HG02759 (cell line): ENCODE data around the gene NAT14.
A peak's percentile ranks its signal among the peaks of the same experiment; 100 is the strongest.
"Not testable (repeated sequence)": the region's sequence is repeated elsewhere in the genome, so short reads cannot be mapped to it uniquely, and the experiment has no call there.

Experiments used
- ATAC-seq: cut with Tn5 transposase; IDR thresholded peaks from one replicate; pipeline ENCODE4 v1.9.1; 2021; ENCODE audit warnings: mild to moderate bottlenecking, moderate library complexity; ENCODE audit not compliant: unreplicated experiment

The NAT14 gene

GRCh38 chr19:55484593-55485438, at the start of gene NAT14:
NAT14 (plus strand) TSS chr19:55485188; CDS start chr19:55485709, 521 bp downstream.
- peak; percentile 77 for ATAC-seq

- ATAC-seq: no peak
Observed at GRCh38 chr19:55436847-55437246, 48.1 kb upstream of the NAT14 start.

- ATAC-seq: no peak
Observed at GRCh38 chr19:55437410-55437809, 47.6 kb upstream of the NAT14 start.

GRCh38 chr19:55439052-55439451, 45.9 kb upstream of the NAT14 start:
- ATAC-seq: no peak

- ATAC-seq: no peak
Observed at GRCh38 chr19:55440411-55441105, 44.4 kb upstream of the NAT14 start.

- ATAC-seq: no peak
Observed at GRCh38 chr19:55441319-55441691, 43.7 kb upstream of the NAT14 start.

GRCh38 chr19:55441692-55442321, 43.2 kb upstream of the NAT14 start:
- no peak for ATAC-seq

GRCh38 chr19:55442372-55442961, 42.5 kb upstream of the NAT14 start:
- ATAC-seq: no peak

GRCh38 chr19:55443045-55443823, 41.8 kb upstream of the NAT14 start, which contains the start of gene SHISA7:
SHISA7 (minus strand) TSS chr19:55443300; CDS start chr19:55442863, 437 bp downstream.
- ATAC-seq: no peak

- no peak for ATAC-seq
Observed at GRCh38 chr19:55443824-55444480, 41.0 kb upstream of the NAT14 start.

- ATAC-seq: no peak
Observed at GRCh38 chr19:55444646-55445045, 40.3 kb upstream of the NAT14 start.

GRCh38 chr19:55446060-55446459, 38.9 kb upstream of the NAT14 start:
- no peak for ATAC-seq

- ATAC-seq: no peak
Observed at GRCh38 chr19:55447421-55448174, 37.4 kb upstream of the NAT14 start.

- ATAC-seq: not testable (repeated sequence)
Observed at GRCh38 chr19:55448175-55448490, 36.9 kb upstream of the NAT14 start.

GRCh38 chr19:55449469-55449868, 35.5 kb upstream of the NAT14 start:
- ATAC-seq: no peak

GRCh38 chr19:55451163-55451964, 33.6 kb upstream of the NAT14 start:
- ATAC-seq: no peak

- no peak for ATAC-seq
Observed at GRCh38 chr19:55451965-55452748, 32.8 kb upstream of the NAT14 start.
